GM12801 (cell line): ENCODE results near the gene PFKFB3.

ENCODE experiments used
- TF ChIP-seq, protein P1 (sequence below): IDR thresholded peaks from one replicate; pipeline ENCODE4 v1.5.1; 2011; ENCODE audit warnings: control low read depth; ENCODE audit not compliant: insufficient read length; ENCODE audit errors: extremely low read depth

PFKFB3 gene

DNA sequence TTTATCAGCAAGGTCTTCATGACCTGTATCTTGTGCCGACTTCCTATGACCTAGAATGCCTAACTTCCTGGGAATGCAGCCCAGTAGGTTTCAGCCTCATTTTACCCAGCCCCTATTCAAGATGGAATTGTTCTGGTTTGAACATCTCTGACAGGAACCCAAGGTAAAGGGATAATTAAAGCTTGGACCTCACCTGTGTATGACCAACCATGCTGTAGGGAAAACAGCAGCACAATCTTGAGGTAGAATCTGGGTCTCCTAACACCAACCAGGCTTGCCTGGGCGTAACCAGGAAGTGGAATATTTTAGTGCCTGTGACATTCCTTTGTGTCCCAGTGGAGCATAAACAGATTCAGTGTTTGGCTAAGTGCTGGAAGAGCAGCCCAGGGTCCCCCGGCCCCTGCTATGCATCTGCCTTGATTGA, 94.1 kb downstream of the PFKFB3 start:
- TF ChIP-seq, protein P1, sequence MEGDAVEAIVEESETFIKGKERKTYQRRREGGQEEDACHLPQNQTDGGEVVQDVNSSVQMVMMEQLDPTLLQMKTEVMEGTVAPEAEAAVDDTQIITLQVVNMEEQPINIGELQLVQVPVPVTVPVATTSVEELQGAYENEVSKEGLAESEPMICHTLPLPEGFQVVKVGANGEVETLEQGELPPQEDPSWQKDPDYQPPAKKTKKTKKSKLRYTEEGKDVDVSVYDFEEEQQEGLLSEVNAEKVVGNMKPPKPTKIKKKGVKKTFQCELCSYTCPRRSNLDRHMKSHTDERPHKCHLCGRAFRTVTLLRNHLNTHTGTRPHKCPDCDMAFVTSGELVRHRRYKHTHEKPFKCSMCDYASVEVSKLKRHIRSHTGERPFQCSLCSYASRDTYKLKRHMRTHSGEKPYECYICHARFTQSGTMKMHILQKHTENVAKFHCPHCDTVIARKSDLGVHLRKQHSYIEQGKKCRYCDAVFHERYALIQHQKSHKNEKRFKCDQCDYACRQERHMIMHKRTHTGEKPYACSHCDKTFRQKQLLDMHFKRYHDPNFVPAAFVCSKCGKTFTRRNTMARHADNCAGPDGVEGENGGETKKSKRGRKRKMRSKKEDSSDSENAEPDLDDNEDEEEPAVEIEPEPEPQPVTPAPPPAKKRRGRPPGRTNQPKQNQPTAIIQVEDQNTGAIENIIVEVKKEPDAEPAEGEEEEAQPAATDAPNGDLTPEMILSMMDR: no peak

DNA sequence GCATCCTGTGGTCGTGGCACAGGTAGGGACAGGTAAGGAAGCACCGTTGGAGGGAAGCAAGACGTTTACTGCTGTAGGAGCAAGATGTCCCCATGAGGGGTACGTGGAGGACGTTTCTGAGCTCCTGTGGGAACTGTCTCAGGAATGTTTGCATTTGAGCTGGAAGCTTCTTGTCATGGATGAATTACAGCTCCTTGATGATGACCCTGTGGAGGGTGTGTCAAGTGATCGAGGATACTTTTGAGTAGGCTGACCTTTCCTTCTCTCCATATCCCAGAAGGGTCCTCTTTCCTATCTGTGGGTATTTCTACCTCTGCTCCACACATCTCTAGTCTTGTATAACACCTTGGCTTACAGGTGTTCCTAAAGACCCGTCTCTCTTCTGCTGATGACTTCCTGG, 94.8 kb downstream of the PFKFB3 start:
- TF ChIP-seq, protein P1: no peak

DNA sequence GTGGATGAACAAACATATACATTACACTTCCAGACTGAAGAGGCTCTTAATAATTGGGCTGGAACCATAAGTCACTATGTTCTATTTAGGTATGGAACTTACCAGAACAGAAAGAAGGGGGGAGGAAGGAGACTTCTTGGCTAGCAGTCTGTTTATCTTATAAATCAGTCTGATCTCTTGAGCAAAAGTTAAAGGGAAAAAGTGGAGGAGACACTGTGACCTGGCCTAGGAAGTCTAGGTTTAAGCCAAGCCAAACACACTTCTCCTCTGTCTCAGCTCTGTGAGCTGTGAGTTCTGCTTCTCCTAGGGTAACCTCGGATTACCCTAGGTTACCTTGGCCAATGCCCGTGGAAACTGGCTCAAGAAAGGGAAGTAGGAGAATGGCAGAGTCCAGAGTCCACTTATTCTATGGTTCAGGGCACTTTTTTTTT, 95.2 kb downstream of the PFKFB3 start:
- TF ChIP-seq, protein P1: no peak

DNA sequence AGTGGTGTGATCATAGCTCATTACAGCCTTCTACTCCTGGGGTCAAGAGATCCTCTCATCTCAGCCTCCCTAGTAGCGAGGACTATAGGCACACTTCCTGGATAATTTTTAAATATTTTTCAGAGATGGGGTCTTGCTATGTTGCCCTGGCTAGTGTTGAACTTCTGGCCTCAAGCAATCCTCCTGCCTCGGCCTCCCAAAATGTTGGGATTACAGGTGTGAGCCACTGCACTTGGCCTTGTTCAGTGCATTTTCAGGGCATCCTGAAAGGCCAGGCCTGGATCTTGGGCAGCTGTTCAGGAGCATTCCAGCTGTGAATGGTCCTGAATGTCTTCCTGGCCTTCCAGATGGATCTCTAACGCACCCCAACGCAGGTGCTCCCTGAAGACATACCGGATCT, 95.7 kb downstream of the PFKFB3 start:
- TF ChIP-seq, protein P1: no peak

DNA sequence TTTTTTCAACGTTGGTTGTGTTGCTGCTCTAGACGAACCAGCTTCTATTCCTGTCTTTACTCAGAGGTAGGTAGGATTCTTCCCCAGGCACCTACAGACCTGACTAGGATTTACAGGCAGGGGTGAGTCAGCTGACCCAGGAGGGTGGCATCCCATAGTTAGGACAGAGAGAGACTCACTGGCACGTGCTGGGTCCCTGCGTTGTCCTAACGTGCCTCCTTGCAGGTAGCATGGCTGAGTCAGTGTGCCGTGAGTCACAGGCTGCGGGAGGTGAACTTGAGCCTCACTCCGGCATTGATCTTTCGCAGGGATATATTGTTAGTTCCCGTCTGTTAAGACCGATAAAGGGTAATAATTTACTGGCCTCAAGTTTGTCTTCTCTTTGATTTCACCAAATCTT, 96.5 kb downstream of the PFKFB3 start:
- TF ChIP-seq, protein P1: no peak

DNA sequence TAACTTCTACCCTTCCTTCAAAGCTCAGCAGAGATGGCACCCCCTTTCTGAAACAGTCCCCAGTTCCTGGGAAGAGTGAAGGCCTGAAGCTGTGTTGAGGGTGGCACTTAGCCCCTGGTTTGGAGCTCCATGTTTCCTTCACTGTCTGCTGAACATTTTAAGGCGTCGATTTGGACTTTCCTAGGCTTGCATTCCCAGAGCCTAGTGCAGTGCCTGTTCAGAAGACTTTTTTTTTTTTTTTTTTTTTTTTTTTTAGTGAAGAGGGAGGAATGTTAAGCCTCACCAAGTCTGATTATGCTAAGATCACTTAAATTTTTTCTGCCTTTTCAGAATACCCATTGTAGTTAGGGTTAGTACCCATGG, 97.0 kb downstream of the PFKFB3 start:
- TF ChIP-seq, protein P1: no peak

DNA sequence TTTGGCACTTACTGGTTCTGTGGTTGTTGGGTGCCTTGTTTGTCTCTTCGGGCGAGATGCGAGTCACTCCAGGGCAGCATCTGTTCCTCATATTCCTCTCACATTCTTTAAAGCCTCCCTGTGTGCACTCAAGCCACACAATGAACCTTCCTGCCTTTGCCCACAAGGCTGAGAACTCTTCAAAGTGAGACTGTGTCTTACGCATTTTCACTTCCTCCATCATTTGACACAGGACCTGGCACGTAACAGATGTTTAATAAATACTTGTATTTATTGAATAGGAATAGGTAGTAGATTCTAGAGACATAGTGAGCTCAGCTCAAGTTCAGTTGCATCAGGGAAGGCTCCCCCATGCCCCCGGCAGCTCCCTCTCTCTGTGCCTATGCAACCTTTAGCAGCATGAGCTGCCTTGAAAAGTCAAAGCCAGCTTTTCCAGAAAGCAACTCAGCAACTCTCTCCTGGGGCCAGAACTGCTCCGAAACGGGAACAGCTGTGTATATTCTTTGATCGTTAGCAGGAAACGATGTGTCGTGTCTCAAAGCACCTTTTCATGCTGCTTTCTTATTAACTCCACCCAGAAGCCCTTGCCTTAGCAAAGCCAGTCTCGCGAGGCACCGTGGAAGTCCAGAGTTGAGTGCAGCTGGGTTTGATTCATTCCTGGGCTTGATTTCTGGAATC, 97.5 kb downstream of the PFKFB3 start:
- TF ChIP-seq, protein P1: no peak
